Mesendoderm (in vitro differentiated cells): ENCODE measurements around the gene KRTAP5-10.
"Not testable (repeated sequence)": the region's sequence is repeated elsewhere in the genome, so short reads cannot be mapped to it uniquely, and the experiment has no call there.

Experiments
- DNase-seq: peaks from one replicate; pipeline ENCODE4 v3.0.0; 2013
- H2AK5ac ChIP-seq: 2 replicates; pipeline ENCODE4 v1.6.1; 2013; ENCODE audit warnings: low read length, inconsistent platforms
- H2BK120ac ChIP-seq: 2 replicates; pipeline ENCODE4 v1.6.1; 2013; ENCODE audit warnings: low read depth, mild to moderate bottlenecking, low read length, moderate library complexity, mixed read lengths
- H2BK15ac ChIP-seq: replicated peaks from 2 replicates; pipeline ENCODE4 v1.6.1; 2013; ENCODE audit warnings: low read depth, mild to moderate bottlenecking, moderate library complexity
- H2BK5ac ChIP-seq: 2 replicates; pipeline ENCODE4 v1.6.1; 2013; ENCODE audit warnings: low read length, inconsistent platforms
- H3K18ac ChIP-seq: 2 replicates; pipeline ENCODE4 v1.6.1; 2013; ENCODE audit warnings: mild to moderate bottlenecking, low read length, mixed read lengths
- H3K23ac ChIP-seq: one replicate; pipeline ENCODE4 v1.6.1; 2013; ENCODE audit warnings: low read length
- H3K27ac ChIP-seq: 2 replicates; pipeline ENCODE4 v1.5.1; 2013; ENCODE audit warnings: low read depth, mild to moderate bottlenecking, inconsistent platforms, low read length, moderate library complexity
- H3K27me3 ChIP-seq: 2 replicates; pipeline ENCODE4 v1.6.1; 2013; ENCODE audit warnings: low read length, control low read depth, mild to moderate bottlenecking, inconsistent platforms; ENCODE audit not compliant: insufficient read depth, poor library complexity
- H3K36me3 ChIP-seq: 2 replicates; pipeline ENCODE4 v1.6.1; 2013; ENCODE audit warnings: low read length, inconsistent platforms; ENCODE audit not compliant: control insufficient read depth, insufficient read depth
- H3K4ac ChIP-seq: one replicate; pipeline ENCODE4 v1.6.1; 2013; ENCODE audit warnings: low read depth, mild to moderate bottlenecking, low read length, moderate library complexity
- H3K4me1 ChIP-seq: 2 replicates; pipeline ENCODE4 v1.6.1; 2013; ENCODE audit warnings: low read depth, low read length, inconsistent platforms; ENCODE audit not compliant: control insufficient read depth
- H3K4me2 ChIP-seq: 2 replicates; pipeline ENCODE4 v1.6.1; 2013; ENCODE audit warnings: low read length
- H3K4me3 ChIP-seq: 2 replicates; pipeline ENCODE4 v1.5.1; 2013; ENCODE audit warnings: mild to moderate bottlenecking, low read length
- H3K56ac ChIP-seq: one replicate; pipeline ENCODE4 v1.6.1; 2013; ENCODE audit warnings: low read length
- H3K79me1 ChIP-seq: 2 replicates; pipeline ENCODE4 v1.6.1; 2013; ENCODE audit warnings: low read length, inconsistent platforms
- H3K79me2 ChIP-seq: 2 replicates; pipeline ENCODE4 v1.6.1; 2013; ENCODE audit warnings: mild to moderate bottlenecking, low read length; ENCODE audit not compliant: control insufficient read depth, insufficient read depth
- H3K9ac ChIP-seq: 2 replicates; pipeline ENCODE4 v1.6.1; 2013; ENCODE audit warnings: low read length, inconsistent platforms
- H4K5ac ChIP-seq: one replicate; pipeline ENCODE4 v1.6.1; 2013; ENCODE audit warnings: low read length
- H4K8ac ChIP-seq: one replicate; pipeline ENCODE4 v1.6.1; 2013; ENCODE audit warnings: low read depth, mild to moderate bottlenecking, control low read depth, low read length, moderate library complexity
- WGBS: extraction: QIAGEN DNeasy Blood & Tissue Kit; methylation state at CpG from one replicate; pipeline ENCODE4 v1.1.7; 2013; ENCODE audit warnings: low lambda C conversion rate, missing lambda C conversion rate; ENCODE audit not compliant: insufficient coverage; ENCODE audit errors: extremely low coverage; 5-methylcytosine and 5-hydroxymethylcytosine counted together

The KRTAP5-10 gene

DNA sequence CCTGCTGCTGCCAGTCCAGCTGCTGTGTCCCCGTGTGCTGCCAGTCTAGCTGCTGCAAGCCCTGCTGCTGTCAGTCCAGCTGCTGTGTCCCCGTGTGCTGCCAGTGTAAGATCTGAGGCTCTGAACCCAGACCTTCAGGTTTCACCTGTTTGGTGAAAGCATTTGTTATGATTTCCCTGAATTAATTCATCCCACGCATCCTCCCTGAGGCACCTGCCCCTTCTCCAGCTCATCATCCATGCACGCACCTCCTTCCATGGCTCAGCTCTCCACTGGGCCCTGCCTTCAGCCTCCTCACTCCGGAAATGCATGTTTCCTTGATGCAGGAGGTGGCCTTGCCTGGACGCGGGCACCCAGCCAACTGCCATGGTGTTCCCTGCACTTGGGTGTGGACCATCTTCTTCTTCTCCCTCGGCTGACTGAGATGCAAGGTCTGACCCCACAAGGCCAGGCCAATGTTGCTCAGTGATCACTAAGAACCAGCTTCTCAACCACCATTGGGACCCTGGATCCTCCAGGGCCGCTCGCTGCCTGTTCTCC is 788 bp downstream of the KRTAP5-10 start:
- Histone ChIP-seq H2BK5ac (no peak overlapping the region), H3K9ac (no peak overlapping the region), H3K4me2 (no peak overlapping the region), H3K27ac (no peak overlapping the region), H4K5ac (no peak overlapping the region), H3K4me1 (no peaks in the 10 kb centered on the region), H3K4ac (no peak overlapping the region), H3K36me3 (no peaks in the 10 kb centered on the region), H3K79me2 (no peaks in the 10 kb centered on the region), H3K27me3 (no peaks in the 10 kb centered on the region), H3K18ac (no peak overlapping the region), H3K79me1 (no peaks in the 10 kb centered on the region), H2AK5ac (no peak overlapping the region), H3K4me3 (no peak overlapping the region), H3K56ac (no peak overlapping the region), H2BK120ac (no peak overlapping the region), H4K8ac (no peak overlapping the region), H3K23ac (no peak overlapping the region), H2BK15ac (no peak overlapping the region)
- no CpG with 5 or more reads among the region's 10 CpGs for WGBS
- no peak for DNase-seq

DNA sequence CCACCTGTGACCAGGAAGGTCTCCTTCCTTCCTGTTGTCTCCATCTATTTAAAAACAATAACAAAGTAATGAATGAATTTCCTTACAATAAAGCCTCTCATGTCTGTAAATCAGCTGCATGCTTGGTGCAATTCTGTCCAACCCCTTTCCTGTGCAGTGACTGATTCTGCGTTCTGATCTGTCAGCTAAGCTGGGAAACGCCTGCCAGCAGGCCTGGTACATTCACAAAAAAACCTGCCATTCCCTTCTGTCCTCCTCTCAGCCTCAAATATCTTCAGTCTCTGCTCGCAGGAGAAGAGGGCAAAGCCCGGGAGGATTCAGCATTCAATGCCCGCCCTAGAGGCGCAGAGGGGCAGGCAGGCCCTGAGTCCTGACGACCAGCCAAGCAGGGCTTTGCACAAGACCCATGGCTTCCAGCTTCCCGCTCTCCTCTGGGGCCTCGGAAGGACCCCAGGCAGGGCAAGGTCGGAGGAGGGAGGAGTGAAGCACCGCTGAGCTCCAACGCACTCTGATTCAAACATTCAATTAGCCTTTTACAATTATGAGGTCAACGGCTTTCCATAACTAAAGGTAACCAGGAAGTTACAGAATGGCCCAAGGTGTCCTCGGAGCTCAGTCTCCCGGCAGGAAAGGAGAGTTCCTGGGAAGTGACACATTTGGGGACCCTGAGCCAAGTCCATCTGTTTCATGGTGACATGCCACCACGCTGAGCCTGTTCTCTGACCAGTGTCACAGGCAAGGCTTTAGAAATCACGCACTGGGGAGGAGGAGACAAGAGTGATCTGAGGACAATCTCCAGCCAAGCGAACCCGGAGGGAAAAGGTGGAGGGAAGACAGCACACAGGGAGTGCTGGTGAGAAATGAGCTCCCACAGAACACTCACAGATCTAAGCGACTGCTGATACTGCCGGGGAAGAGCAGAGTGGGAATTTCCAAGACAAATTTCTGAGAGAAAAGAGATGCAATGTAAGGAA is 1.6 kb downstream of the KRTAP5-10 start:
- H4K5ac ChIP-seq, H3K27me3 ChIP-seq, H3K4me1 ChIP-seq, H2BK15ac ChIP-seq, H2BK5ac ChIP-seq, H2BK120ac ChIP-seq, H3K79me2 ChIP-seq, H3K79me1 ChIP-seq, H3K4me2 ChIP-seq, H4K8ac ChIP-seq, H3K18ac ChIP-seq, H3K4ac ChIP-seq, H3K36me3 ChIP-seq, H3K9ac ChIP-seq, H3K4me3 ChIP-seq, H3K27ac ChIP-seq, H3K56ac ChIP-seq, H2AK5ac ChIP-seq, H3K23ac ChIP-seq, DNase-seq: not testable (repeated sequence)
- no CpG with 5 or more reads among the region's 21 CpGs for WGBS

DNA sequence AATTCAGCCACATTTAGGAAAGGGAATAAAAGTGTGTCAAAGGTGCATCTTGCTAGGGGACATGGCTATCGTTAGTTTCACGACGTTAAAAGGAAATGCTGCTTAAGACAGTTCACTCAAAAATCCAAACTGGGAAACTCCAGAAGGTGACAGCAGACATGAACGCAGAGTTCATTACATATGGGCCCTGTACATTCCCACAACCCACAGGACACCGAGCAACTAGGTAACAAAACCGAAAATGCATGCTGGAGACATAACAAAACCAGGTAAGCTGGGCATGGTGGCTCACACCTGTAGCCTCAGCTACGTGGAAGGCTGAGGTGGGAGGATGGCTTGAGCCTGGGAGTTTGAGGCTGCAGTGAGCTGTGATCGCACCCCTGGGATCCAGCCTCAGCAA is 2.3 kb downstream of the KRTAP5-10 start:
- WGBS = no CpG with 5 or more reads among the region's 8 CpGs
- DNase-seq, H3K36me3 ChIP-seq: not testable (repeated sequence)

DNA sequence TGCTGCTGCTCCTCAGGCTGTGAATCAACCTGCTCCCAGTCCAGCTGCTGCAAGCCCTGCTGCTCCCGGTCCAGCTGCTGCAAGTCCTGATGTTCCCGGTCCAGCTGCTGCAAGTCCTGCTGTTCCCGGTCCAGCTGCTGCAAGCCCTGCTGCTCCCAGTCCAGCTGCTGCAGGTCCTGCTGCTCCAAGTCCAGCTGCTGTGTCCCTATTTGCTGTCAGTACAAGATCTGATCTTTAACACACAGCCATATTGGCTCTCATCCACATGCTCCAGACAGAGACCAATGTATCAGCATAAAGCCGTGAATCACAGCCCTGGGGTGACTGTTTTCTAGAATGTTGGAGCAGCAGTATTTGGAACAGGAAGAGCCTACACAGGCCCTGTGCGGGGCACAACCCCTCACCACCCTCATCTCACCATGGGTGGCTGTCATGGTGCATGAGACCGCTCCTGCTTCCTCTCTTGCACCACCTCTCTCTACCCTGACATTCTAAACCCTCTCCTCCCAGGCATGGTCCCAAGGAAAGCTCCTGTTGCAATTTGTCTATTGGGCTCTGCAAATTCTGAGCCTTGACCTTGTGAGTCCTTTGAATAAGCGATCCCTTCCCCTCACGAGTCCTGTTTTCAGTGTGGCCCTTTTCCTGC is 3.5 kb downstream of the KRTAP5-10 start:
- no peak overlapping the region for H3K27ac ChIP-seq
- H3K4me2 ChIP-seq = no peak overlapping the region
- no peak overlapping the region for H3K56ac ChIP-seq
- no peak overlapping the region for H3K4ac ChIP-seq
- H3K79me2 ChIP-seq = no peaks in the 10 kb centered on the region
- H2AK5ac ChIP-seq = no peak overlapping the region
- H3K18ac ChIP-seq = no peak overlapping the region
- no peak overlapping the region for H2BK15ac ChIP-seq
- no CpG with 5 or more reads among the region's 8 CpGs for WGBS
- H3K27me3 ChIP-seq = no peaks in the 10 kb centered on the region
- H2BK120ac ChIP-seq = no peak overlapping the region
- H3K36me3 ChIP-seq = no peaks in the 10 kb centered on the region
- H3K4me1 ChIP-seq = no peaks in the 10 kb centered on the region
- DNase-seq = no peak
- H3K4me3 ChIP-seq = no peak overlapping the region
- no peak overlapping the region for H3K9ac ChIP-seq
- no peak overlapping the region for H4K8ac ChIP-seq
- H3K23ac ChIP-seq = no peak overlapping the region
- no peak overlapping the region for H2BK5ac ChIP-seq
- no peak overlapping the region for H4K5ac ChIP-seq
- H3K79me1 ChIP-seq = no peaks in the 10 kb centered on the region

More for the DNA sequence above, 2.3 kb downstream of the KRTAP5-10 start:
- not testable (repeated sequence) for H2AK5ac ChIP-seq, H2BK15ac ChIP-seq, H3K18ac ChIP-seq, H2BK120ac ChIP-seq, H3K9ac ChIP-seq, H3K4me1 ChIP-seq, H3K27ac ChIP-seq, H3K79me2 ChIP-seq, H3K23ac ChIP-seq, H3K4ac ChIP-seq, H3K27me3 ChIP-seq, H3K79me1 ChIP-seq, H4K8ac ChIP-seq, H2BK5ac ChIP-seq, H3K56ac ChIP-seq, H4K5ac ChIP-seq, H3K4me3 ChIP-seq, H3K4me2 ChIP-seq

DNA sequence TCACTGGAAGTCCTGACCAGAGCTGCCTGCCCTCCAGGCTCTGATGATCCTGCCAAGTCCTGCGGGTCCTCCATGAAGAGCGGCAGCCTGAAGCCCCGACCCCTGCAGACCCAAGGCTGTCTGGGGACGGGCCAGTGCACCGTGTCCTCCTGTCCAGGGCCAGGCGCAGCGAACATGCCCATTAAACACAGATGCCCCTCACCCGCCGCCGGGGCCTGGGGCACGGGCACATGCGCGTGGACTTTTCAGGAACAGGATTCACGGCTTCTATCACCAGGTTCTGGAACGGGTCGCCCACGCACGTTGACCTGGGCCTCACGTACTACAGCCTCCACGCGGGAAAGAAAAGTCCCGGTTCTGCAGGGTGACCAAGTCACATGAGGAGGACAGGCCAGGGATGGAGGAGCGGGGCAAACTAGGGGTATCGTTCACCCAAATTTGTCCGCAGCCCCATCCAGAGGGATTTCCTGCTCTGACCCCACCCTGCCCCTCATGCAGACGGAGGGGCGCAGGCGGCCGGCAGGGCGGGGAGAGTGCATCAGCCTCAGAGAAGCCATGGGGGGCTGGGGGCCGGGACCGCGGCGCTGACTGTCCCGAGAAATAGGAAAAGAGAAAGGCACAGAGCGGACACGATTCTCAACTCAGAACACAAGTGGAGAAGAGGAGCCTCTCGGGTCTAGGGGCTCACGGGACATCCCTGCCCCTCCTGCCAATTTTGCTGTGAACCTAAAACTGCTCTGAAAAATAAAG is 5.9 kb downstream of the KRTAP5-10 start:
- H2AK5ac ChIP-seq, DNase-seq, H3K4me3 ChIP-seq, H2BK120ac ChIP-seq, H3K18ac ChIP-seq, H3K23ac ChIP-seq, H3K79me1 ChIP-seq, H3K4ac ChIP-seq, H3K56ac ChIP-seq, H2BK15ac ChIP-seq, H4K8ac ChIP-seq, H3K79me2 ChIP-seq, H3K4me1 ChIP-seq, H4K5ac ChIP-seq, H3K27ac ChIP-seq, H3K9ac ChIP-seq, H3K36me3 ChIP-seq, H2BK5ac ChIP-seq, H3K4me2 ChIP-seq, H3K27me3 ChIP-seq: not testable (repeated sequence)
- no CpG with 5 or more reads among the region's 39 CpGs for WGBS
